ENCODE results near the gene REPS2. TPM values are rescaled to one million over a fixed set of nuclear protein-coding genes. Genes with fewer than 3 reads are reported as not detected.

REPS2 gene
- not detected for total RNA-seq

DNA sequence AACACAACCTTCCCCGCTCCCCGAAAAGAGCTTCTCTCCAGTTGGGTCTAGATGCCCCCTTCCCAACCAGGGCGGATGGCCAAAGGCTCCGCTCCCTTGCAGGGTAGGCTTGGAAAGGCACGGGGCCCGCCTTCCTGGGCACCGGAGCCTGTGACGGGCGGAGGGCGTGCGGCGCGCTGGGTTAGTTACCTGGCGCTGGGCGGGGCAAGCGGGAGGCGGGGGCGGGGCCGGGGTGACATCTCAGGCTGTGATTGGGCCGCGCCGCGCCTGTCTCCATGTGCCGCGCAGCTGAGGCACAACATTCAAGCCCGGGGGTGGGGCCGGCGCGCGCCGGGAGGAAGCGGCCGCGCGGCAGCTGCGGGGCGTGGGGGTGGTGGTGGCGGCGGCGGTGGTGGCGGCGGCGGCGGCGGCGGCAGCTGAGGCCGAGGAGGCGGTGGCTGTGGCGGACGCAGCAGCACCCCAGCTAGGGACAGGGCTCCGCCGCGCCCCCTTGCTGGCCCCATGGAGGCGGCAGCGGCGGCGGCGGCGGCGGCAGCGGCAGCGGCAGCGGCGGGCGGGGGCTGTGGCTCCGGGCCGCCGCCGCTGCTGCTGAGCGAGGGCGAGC is at the start of gene REPS2:
Gene REPS2 (plus strand): TSS at position 298 of the 604 bp plus-strand sequence. CDS start 204 bp downstream, at position 502.
- intact Hi-C loops (cut with micrococcal nuclease): no loop called here
- ChIA-PET CTCF (interaction anchor here (1.8 to 2.6 kb wide), 2 partner anchors 63 to 100 kb away, joined by 5 to 9 read pairs; no protein-coding TSS in a partner anchor), POLR2A (interaction anchor here (1.2 kb wide), 1 partner anchor 64 kb away, joined by 3 read pairs; no protein-coding TSS in a partner anchor)
- H3K36me3 Mint-ChIP-seq (ENCODE audit: low read depth): no peaks in the 10 kb centered on the region
- peaks cover 2% of the 10 kb centered on the region for H3K4me1 Mint-ChIP-seq (ENCODE audit: low read depth)
- DNase-seq (peak; percentile 82), ATAC-seq (peak; percentile 98)
- H3K27ac Mint-ChIP-seq: no peak within 1 kb of the TSS
- TF ChIP-seq CTCF (IDR thresholded peaks at IDR 0.05): no peak
- H3K27me3 Mint-ChIP-seq: peaks cover 11% of the 10 kb centered on the region
- H3K4me3 Mint-ChIP-seq: peak within 1 kb of the TSS; percentile 72
- H3K9me3 Mint-ChIP-seq: no peaks in the 10 kb centered on the region

DNA sequence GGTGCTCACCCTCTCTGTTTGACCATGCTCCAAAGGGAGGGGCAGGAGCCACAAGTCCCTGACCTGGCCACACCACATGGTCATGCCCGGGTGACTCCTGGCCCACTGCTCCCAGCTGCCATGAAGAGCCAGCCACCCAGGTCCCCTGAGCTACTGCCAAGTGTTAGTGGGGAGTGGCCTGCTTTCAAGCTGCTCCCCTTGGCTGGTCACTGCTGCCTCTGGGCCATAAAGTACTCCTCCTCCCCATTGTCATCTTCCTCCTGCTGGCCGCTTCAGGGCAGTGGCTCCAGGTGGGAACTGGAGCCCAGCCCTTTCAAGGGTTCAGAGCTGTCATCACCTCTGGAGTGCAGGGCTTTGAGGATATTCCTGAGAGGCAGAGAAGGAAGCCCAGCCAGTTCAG is 49.0 kb upstream of the REPS2 start:
- no peak for TF ChIP-seq CTCF (IDR thresholded peaks at IDR 0.05)
- CTCF ChIA-PET: interaction anchor here (1.3 kb wide), 1 partner anchor 14 kb away, joined by 4 read pairs; no protein-coding TSS in a partner anchor
- DNase-seq (no peak), ATAC-seq (no peak)
- POLR2A ChIA-PET: no interaction called here
- Mint-ChIP-seq H3K27me3 (peaks cover 4% of the 10 kb centered on the region), H3K4me3 (no peak overlapping the region), H3K27ac (no peak overlapping the region), H3K36me3 (ENCODE audit: low read depth) (no peaks in the 10 kb centered on the region), H3K9me3 (no peaks in the 10 kb centered on the region), H3K4me1 (ENCODE audit: low read depth) (peaks cover 5% of the 10 kb centered on the region)
- intact Hi-C loops (cut with micrococcal nuclease): no loop called here

GRCh38 chrX:16903274-16904022 is 43.0 kb upstream of the REPS2 start:
- no peaks in the 10 kb centered on the region for H3K9me3 Mint-ChIP-seq
- ChIA-PET POLR2A (no interaction called here), CTCF (interaction anchor here (0.9 kb wide), 1 partner anchor 11 kb away, joined by 3 read pairs; no protein-coding TSS in a partner anchor)
- intact Hi-C loops (cut with micrococcal nuclease): no loop called here
- H3K4me1 Mint-ChIP-seq (ENCODE audit: low read depth): no peaks in the 10 kb centered on the region
- H3K36me3 Mint-ChIP-seq (ENCODE audit: low read depth): no peaks in the 10 kb centered on the region
- DNase-seq (no peak), ATAC-seq (no peak)
- H3K27ac Mint-ChIP-seq: no peak overlapping the region
- no peak overlapping the region for H3K4me3 Mint-ChIP-seq
- no peak for TF ChIP-seq CTCF (IDR thresholded peaks at IDR 0.05)
- H3K27me3 Mint-ChIP-seq: no peaks in the 10 kb centered on the region

DNA sequence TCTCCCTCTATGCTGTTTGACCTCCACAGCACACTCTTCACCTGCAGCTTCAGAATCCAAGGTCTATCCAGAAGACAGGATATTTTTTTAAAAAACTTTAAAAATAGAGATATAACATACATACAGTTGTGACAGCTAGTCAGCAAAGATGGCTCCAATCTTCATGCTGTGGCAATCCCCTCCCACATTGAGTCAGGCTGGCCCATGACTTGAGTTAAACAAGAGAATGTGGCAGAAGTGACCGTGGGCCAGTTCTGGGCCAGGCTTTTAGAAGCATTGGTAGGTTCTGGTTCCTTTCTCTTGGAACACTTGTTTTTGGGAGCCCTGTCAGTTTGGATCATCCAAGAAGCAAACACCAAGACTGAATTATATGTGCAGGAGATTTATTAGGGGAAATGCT is 36.1 kb upstream of the REPS2 start:
- POLR2A ChIA-PET: no interaction called here
- DNase-seq (no peak), ATAC-seq (no peak)
- Mint-ChIP-seq H3K27me3 (no peaks in the 10 kb centered on the region), H3K4me1 (ENCODE audit: low read depth) (no peaks in the 10 kb centered on the region), H3K36me3 (ENCODE audit: low read depth) (no peaks in the 10 kb centered on the region), H3K27ac (no peak overlapping the region), H3K4me3 (no peak overlapping the region), H3K9me3 (no peaks in the 10 kb centered on the region)
- intact Hi-C loops (cut with micrococcal nuclease): no loop called here
- no peak for TF ChIP-seq CTCF (IDR thresholded peaks at IDR 0.05)
- CTCF ChIA-PET: interaction anchor here (0.9 kb wide), 1 partner anchor 18 kb away, joined by 4 read pairs; no protein-coding TSS in a partner anchor

DNA sequence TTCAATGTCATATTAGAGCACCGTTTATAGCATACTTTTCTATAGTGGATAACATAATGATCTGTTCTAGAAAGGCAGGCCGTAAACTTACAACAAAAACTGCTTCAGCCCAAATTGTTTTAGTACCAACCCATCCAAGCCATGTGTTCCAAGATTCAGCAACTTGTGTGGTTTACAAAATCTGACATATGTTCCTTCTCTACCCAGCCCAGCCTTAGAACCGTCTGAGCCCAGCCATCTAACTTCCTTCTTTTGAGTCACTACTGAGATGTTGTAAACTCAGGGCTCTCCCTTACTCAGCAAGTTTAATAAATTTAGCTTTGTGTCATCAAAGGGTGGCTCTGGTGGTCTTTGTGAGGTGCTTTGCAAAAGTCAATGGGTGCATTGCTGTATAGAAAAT is 32.4 kb upstream of the REPS2 start:
- ChIA-PET POLR2A (no interaction called here), CTCF (no interaction called here)
- Mint-ChIP-seq H3K4me3 (no peak overlapping the region), H3K27me3 (no peaks in the 10 kb centered on the region), H3K4me1 (ENCODE audit: low read depth) (no peaks in the 10 kb centered on the region), H3K36me3 (ENCODE audit: low read depth) (no peaks in the 10 kb centered on the region), H3K27ac (no peak overlapping the region), H3K9me3 (no peaks in the 10 kb centered on the region)
- ATAC-seq (no peak), DNase-seq (no peak)
- no peak for TF ChIP-seq CTCF (IDR thresholded peaks at IDR 0.05)
- intact Hi-C loops (cut with micrococcal nuclease): no loop called here

All from activated CD8-positive, alpha-beta T cell treated with anti-CD3 and anti-CD28 coated beads for 36 hours (primary cell).